Right cardiac atrium (tissue), 5 donors: ENCODE data around the gene ARHGEF12. TPM values are rescaled to one million over a fixed set of nuclear protein-coding genes. Genes with fewer than 3 reads are reported as not detected.

Source experiments
- ATAC-seq, 2 donors: fragments of 200-7000 bp; cut with Tn5 transposase; one replicate each; pipeline versions ENCODE4 v1.8.0 to v1.9.1; 2020; ENCODE audit warnings: moderate library complexity in 2 of 2, mild to moderate bottlenecking in 1 of 2
- DNase-seq, 3 donors: peaks; one replicate each; pipeline ENCODE4 v3.0.0-alpha.2; 2020
- H3K27ac ChIP-seq: one replicate; pipeline ENCODE4 v1.5.1; 2013; ENCODE audit warnings: mild to moderate bottlenecking, low read length, control low read depth, moderate library complexity
- H3K27me3 ChIP-seq: one replicate; pipeline ENCODE4 v1.6.1; 2013; ENCODE audit not compliant: control insufficient read depth, insufficient read depth
- H3K4me1 ChIP-seq: one replicate; pipeline ENCODE4 v1.6.1; 2013; ENCODE audit warnings: low read length; ENCODE audit not compliant: control insufficient read depth, insufficient read depth
- H3K4me3 ChIP-seq: one replicate; pipeline ENCODE4 v1.5.1; 2013; ENCODE audit warnings: low read length, control low read depth
- H3K9me3 ChIP-seq: one replicate; pipeline ENCODE4 v1.6.1; 2013; ENCODE audit warnings: low read length; ENCODE audit not compliant: control insufficient read depth
- WGBS: extraction: QIAGEN DNeasy Blood & Tissue Kit; methylation state at CpG from one replicate; pipeline ENCODE4 v1.1.7; 2013; 5-methylcytosine and 5-hydroxymethylcytosine counted together
- intact Hi-C, 4 donors: fragments of 100-400 bp; cut with DNase I; formaldehyde crosslinking; loops; one replicate each; pipeline versions ENCODE4 v1.11.0 to v1.14.0; 2022 to 2023
- polyA plus RNA-seq: library from polyadenylated mRNA; stranded (reverse); fragments of 200-250 nt; gene quantifications from one replicate; pipeline ENCODE4 v1.2.3, GENCODE V29; 2013
- total RNA-seq, 4 donors: library from RNA; stranded (reverse); fragmentation: NEBNext Ultra II Directional; extraction: Animal tissue kit (Norgen Biotek cat#: 25700); gene quantifications; one replicate each; pipeline ENCODE4 v1.2.1, GENCODE V29; 2021
- donor health status: healthy with polysubstance abuse.
- donor health status: DM: no; HTN: yes; CAD: no.
- donor health status: DM: no; HTN: no; CAD: no.
- donor health status: DM: no; HTN: yes; CAD: no; lungs with severe emphysema.
- donor health status: DM: yes; HTN: yes; CAD: no.

Gene ARHGEF12
- total and polyA plus RNA-seq, 5 donors = 26.1 to 112 (median 93.7) TPM

DNA sequence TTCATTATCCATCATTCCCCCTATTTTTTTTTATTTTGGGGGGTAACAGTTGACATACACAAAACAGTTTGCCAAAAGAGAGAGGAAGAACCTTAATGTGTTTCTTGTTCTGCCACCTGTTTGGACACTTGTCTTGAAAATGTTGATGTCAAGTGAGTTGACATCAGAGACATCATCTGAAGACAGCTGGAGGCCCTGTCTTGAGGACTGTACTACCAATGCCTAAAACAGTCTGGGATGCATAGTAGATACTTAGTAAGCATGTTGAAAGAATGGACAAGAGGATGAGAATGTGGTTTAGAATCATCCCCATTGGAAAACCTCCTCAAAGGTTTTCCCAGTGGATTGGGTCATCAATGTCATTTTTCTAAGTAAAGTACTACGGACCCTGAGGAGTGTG, 2.4 kb upstream of the ARHGEF12 start:
- ATAC-seq (no peak), DNase-seq (no peak)
- no peaks in the 10 kb centered on the region for H3K27me3 ChIP-seq
- H3K4me1 ChIP-seq = no peaks in the 10 kb centered on the region
- no peak overlapping the region for H3K27ac ChIP-seq
- H3K9me3 ChIP-seq = no peaks in the 10 kb centered on the region
- intact Hi-C loops = loop anchor here in 2 of 4 donors (10.0 kb wide), 2 partner anchors 101 to 161 kb away; no protein-coding TSS in a partner anchor
- WGBS = 74% methylated on average over 1 of the region's 1 CpG
- H3K4me3 ChIP-seq = no peak overlapping the region

DNA sequence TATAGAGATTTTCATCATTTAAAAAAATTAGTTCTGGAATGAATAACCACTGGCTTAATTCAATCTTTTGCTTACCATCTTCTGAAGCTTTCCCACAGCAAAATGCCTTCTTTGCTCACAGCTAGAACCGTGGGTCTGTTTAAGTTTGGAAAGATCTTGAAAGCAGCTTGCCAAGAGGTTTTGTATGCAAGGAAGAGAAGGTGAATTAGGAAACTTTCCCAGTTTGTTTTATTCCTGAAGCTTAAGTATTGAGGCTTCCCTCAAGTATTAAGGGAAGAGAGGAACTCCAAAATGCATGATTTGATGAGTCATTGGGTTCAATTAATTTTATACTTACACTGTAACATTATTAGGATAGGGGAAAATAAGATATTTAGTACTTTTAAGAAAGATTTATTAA, 1.9 kb upstream of the ARHGEF12 start:
- Histone ChIP-seq H3K27me3 (no peaks in the 10 kb centered on the region), H3K27ac (no peak overlapping the region), H3K9me3 (no peaks in the 10 kb centered on the region), H3K4me1 (no peaks in the 10 kb centered on the region), H3K4me3 (no peak overlapping the region)
- WGBS = 16% methylated on average over 1 of the region's 1 CpG
- ATAC-seq (no peak), DNase-seq (no peak)
- intact Hi-C loops = loop anchor here in 2 of 4 donors (10.0 kb wide), 2 partner anchors 100 to 160 kb away; no protein-coding TSS in a partner anchor

DNA sequence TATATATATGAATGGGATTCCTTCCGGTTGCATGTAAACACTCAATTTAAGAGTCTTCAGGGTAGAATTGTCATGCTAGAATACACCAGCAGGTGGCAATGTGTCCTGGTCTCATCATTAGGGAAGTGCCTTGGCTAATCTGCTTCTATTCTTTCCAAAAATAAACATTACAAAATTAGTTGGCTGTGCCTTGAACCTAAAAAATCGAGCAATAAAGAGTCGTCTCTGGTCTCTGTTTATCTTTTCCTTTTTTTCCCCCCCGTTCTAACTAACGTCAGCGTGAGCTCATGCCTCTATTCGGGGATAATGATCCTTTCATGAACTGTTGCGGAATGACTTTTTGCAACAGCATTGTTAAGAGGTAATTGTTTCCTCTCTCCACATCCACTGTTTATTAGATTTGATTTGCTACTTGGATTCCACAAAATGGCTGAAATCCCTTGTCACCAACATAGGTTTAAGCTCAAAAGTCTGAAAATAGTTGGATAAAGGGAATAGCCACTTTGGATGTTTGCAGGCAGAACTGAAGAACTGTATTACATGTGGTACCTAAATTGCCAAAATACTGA, 1.2 kb upstream of the ARHGEF12 start:
- no peaks in the 10 kb centered on the region for H3K9me3 ChIP-seq
- ATAC-seq (peak; percentile 43 to 60), DNase-seq (no peak)
- H3K4me1 ChIP-seq = no peaks in the 10 kb centered on the region
- H3K27me3 ChIP-seq = no peaks in the 10 kb centered on the region
- H3K27ac ChIP-seq = peak overlapping the region; percentile 87
- H3K4me3 ChIP-seq = peak overlapping the region; percentile 94
- WGBS = under 1% methylated on average over 8 of the region's 8 CpGs
- intact Hi-C loops = loop anchor here in 3 of 4 donors (5.0 to 10.0 kb wide), 3 partner anchors 97 to 160 kb away; no protein-coding TSS in a partner anchor

DNA sequence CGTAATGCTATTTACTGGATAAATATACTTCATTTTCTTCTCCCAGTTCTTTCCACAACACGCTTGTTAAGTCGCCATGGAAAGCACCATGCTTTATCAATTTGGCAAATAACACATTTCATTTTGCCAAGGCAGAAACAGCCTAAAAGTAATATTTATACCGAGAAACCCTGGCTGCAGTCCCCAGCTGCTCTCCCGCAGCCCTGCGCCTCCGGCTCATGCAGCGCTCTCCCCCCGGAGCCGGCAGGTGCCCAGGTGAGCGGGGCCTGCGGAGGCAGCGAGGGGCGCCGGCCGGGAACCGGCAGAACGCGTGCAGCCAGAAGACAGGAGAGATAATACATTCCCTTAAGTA, 681 bp upstream of the ARHGEF12 start:
- under 1% methylated on average over 19 of the region's 19 CpGs for WGBS
- intact Hi-C loops = loop anchor here in 3 of 4 donors (5.0 to 10.0 kb wide), 3 partner anchors 97 to 159 kb away; no protein-coding TSS in a partner anchor
- DNase-seq = no peak

DNA sequence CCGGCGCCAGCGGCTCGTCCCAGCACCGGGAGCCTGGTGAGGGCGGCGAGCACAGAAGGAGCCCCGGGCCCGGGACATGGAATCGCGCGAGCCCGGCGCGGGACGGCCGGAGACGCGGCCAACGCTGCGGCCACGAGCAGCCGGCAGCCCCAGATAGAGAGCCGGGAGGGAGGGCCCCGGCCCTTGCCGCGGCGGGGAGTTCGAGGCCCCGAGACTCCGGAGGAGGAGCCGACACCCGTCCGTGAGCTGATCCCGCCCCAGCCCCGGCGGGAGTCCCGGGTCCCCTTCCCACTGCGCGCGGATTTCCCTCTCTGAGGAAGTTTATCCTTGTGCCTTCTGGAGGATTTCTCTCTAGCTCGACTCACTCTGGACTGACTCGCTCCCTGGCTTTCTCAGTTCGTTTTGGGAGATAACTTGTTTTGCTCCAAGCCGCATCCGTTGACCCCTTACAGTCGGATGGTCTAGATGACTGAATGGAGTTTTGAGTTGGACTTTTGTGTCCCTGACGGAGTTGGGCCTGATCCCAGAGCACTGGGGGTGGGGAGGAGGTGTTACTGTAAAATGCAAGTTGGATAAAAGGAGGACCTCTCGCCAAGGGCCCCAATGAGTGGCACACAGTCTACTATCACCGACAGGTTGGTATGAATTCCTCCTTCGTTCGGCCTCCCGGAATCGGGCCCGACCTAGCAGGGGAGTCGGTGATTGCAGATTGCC, 585 bp downstream of the ARHGEF12 start:
- no peaks in the 10 kb centered on the region for H3K27me3 ChIP-seq
- peak overlapping the region; percentile 94 for H3K4me3 ChIP-seq
- DNase-seq = peak; percentile 66 to 87 (median 79)
- H3K9me3 ChIP-seq = no peaks in the 10 kb centered on the region
- no peaks in the 10 kb centered on the region for H3K4me1 ChIP-seq
- intact Hi-C loops = loop anchor here in 3 of 4 donors (5.0 to 10.0 kb wide), 3 partner anchors 96 to 158 kb away; no protein-coding TSS in a partner anchor
- H3K27ac ChIP-seq = peak overlapping the region; percentile 98
- ATAC-seq = peak; percentile 47 to 55
- under 1% methylated on average over 56 of the region's 56 CpGs for WGBS

More for the DNA sequence above, 681 bp upstream of the ARHGEF12 start:
- Histone ChIP-seq H3K9me3 (no peaks in the 10 kb centered on the region), H3K4me1 (no peaks in the 10 kb centered on the region), H3K4me3 (peak overlapping the region; percentile 94), H3K27me3 (no peaks in the 10 kb centered on the region), H3K27ac (peak overlapping the region; percentile 99)
- peak; percentile 22 for ATAC-seq

DNA sequence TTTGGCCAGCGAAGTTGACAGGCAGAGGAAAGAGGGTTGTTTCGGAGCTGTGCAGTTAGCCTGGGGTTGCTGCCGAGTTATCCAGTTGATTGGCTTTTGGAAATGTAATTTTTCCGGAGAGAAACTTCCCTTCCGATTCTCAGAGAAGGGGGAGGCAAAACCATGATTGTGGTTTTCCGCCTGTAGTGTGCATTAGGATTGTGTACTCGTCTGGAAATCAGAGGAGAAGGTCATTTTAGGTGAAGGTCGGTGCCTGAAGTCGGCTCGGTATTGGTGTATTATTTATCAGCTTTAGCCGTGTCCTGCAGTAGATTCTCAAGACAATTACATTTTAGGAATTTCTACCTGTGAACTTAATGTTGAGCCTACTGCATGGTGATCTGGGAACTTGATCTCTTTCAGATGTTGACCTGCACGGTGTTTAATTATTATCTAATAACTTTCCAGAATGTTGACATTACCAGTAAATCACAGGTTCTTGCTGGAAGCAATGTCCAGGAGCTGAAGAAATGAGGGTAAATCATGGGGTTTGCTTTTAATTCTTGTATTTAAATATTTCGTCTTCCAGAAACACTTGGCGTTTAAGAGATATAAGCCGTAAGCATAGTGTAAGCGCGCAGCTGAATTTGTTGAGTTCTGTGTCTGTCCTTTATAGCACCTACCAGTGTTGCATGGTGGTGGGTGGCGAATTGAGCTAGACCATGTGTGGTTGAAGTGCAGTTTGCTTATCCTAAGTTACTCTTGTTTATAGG, 1.3 kb downstream of the ARHGEF12 start:
- ATAC-seq (no peak), DNase-seq (no peak)
- intact Hi-C loops = loop anchor here in 3 of 4 donors (5.0 to 10.0 kb wide), 3 partner anchors 95 to 157 kb away; no protein-coding TSS in a partner anchor
- Histone ChIP-seq H3K4me1 (no peaks in the 10 kb centered on the region), H3K9me3 (no peaks in the 10 kb centered on the region), H3K27me3 (no peaks in the 10 kb centered on the region), H3K4me3 (peak overlapping the region; percentile 94), H3K27ac (peak overlapping the region; percentile 98)
- WGBS = 6% methylated on average over 18 of the region's 18 CpGs

DNA sequence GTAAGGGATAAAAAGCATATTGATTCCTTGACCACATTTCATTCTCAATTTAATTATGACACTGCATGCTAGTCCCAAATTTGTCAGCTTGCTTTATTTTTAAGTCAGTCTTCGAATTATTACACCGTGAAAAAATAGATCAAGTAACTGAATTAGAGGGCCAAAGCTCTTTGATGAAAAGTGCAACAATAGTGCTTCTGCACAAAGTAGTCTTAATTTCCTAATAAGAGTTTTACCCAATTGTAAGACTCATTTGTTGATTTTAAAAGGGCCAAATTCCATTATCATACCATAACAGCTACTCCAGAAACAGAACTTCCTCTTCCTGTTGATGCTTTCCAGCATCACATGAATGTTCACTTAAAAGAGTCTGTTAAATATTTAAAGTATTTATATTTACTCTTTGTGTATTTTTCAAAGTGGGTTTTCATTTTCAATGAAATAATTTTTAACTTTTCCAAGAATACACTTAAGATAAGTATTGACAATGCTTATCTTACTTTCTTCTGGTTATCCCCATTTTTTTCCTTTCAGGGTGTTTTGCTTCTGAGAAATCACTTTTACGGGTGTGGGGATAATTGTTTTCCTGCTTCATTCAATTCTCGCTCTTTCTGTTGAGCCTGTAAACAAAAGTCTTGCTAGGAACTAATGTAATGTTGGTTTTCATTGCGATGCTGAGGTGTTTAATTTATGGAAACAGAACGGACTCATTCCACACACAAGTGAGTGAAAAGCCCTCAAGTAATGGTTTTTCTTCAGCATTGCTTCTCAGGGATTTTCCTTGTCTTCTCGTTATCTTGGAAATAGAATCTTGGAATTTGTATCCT, 2.1 kb downstream of the ARHGEF12 start:
- ATAC-seq = no peak
- DNase-seq = no peak
- WGBS = 14% methylated on average over 7 of the region's 7 CpGs
- peak overlapping the region; percentile 94 for H3K4me3 ChIP-seq
- intact Hi-C loops = loop anchor here in 3 of 4 donors (5.0 to 10.0 kb wide), 3 partner anchors 94 to 156 kb away; no protein-coding TSS in a partner anchor
- no peaks in the 10 kb centered on the region for H3K4me1 ChIP-seq
- H3K9me3 ChIP-seq = no peaks in the 10 kb centered on the region
- no peaks in the 10 kb centered on the region for H3K27me3 ChIP-seq
- H3K27ac ChIP-seq = no peak overlapping the region

DNA sequence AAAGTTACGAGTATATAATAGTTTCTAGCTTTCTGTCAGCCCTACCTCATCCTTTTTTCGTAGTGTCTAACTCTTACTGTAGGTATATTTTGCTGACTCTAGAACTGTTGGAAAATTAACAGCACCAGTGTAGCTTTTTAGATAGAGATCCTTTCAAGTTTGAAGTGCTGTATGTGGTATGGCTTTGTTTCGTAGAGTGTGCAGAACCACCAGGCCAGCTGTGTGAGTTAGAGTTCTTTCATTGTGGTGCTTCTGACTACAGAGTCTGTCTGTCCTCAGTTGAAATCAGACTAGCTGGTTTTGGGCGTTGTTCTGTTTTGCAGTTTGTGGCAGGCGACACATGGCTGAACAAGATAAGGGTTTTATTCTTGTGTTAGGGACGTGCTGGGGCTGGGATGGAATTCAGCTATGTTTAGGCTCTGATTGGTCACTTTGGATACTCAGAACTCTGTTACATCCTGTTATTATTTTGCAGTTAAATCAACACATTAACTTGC, 3.2 kb downstream of the ARHGEF12 start:
- Histone ChIP-seq H3K9me3 (no peaks in the 10 kb centered on the region), H3K27ac (peak overlapping the region; percentile 85), H3K4me3 (peak overlapping the region; percentile 94), H3K27me3 (no peaks in the 10 kb centered on the region), H3K4me1 (peaks cover 4% of the 10 kb centered on the region)
- WGBS = 8% methylated on average over 6 of the region's 6 CpGs
- intact Hi-C loops = loop anchor here in 3 of 4 donors (5.0 to 10.0 kb wide), 3 partner anchors 93 to 155 kb away; no protein-coding TSS in a partner anchor
- peak; percentile 45 to 50 for ATAC-seq
- DNase-seq = peak in 1 of 3 donors; percentile 67

DNA sequence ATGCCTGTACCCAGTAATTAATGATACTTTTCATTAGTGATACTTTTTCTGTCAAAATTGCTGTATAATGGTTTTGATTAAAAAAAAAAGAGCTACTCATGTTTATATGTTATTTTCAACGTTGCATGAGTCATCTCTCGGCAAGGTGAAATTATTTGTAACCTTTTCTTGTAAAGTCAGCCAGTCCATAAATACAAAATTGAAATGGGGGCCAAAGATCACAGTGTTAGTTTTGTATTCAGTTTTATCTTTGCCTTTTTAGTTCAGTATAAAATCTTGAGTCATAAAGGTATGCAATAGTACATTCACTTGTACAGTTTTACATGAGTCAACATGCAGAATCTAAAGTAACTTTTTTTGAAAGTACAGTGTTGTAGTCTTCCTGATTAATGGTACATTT, 4.3 kb downstream of the ARHGEF12 start:
- H3K27me3 ChIP-seq = no peaks in the 10 kb centered on the region
- H3K9me3 ChIP-seq = no peaks in the 10 kb centered on the region
- ATAC-seq (no peak), DNase-seq (no peak)
- no peak overlapping the region for H3K4me3 ChIP-seq
- intact Hi-C loops = loop anchor here in 2 of 4 donors (5.0 to 10.0 kb wide), 2 partner anchors 52 to 64 kb away; no protein-coding TSS in a partner anchor
- WGBS = 23% methylated on average over 2 of the region's 2 CpGs
- H3K4me1 ChIP-seq = peaks cover 6% of the 10 kb centered on the region
- no peak overlapping the region for H3K27ac ChIP-seq

DNA sequence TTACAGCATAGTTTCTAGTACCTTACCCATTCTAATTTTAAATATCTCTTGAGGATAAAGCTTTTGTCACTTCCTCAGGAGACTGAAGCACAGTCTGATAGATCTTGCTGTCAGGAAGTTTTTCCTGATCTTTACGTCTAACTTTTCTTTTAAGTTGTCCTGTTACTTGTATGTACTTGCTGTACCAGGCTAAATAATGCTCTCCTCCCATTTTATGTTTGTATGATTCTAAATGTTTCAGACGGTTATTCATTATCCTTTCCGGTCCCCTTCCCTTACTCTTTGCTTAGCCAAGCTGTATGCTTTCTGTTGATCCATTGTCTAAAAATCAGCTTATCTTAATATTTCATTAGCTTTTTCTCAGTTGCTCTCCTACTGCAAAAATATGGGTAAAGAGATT, 6.0 kb downstream of the ARHGEF12 start:
- ATAC-seq (no peak), DNase-seq (no peak)
- Histone ChIP-seq H3K27ac (no peak overlapping the region), H3K4me1 (peaks cover 6% of the 10 kb centered on the region), H3K4me3 (no peak overlapping the region), H3K27me3 (no peaks in the 10 kb centered on the region), H3K9me3 (no peaks in the 10 kb centered on the region)
- WGBS = 32% methylated on average over 3 of the region's 3 CpGs
- intact Hi-C loops = loop anchor here in 2 of 4 donors (5.0 to 10.0 kb wide), 2 partner anchors 50 to 63 kb away; no protein-coding TSS in a partner anchor
